Activated CD4-positive, alpha-beta T cell treated with anti-CD3 and anti-CD28 coated beads, Interleukin-2, amount 10 ng/mL, durations not matched to agents 7 days and 5 days (primary cell): ENCODE measurements around the gene SLC6A6. TPM values are rescaled to one million over a fixed set of nuclear protein-coding genes. Genes with fewer than 3 reads are reported as not detected.
"Not testable (repeated sequence)": the region's sequence is repeated elsewhere in the genome, so short reads cannot be mapped to it uniquely, and the experiment has no call there.

ENCODE experiments used
- CTCF ChIA-PET: fragments of 350-600 bp; sonication (Branson Sonifier 250); formaldehyde crosslinking; loops from one replicate; lab custom pipeline; 2021; ENCODE audit warnings: antibody characterized with exemption; lab: Charles Lee
- POLR2A ChIA-PET: fragments of 350-600 bp; sonication (Branson Sonifier 250); formaldehyde crosslinking; loops from one replicate; lab custom pipeline; 2021; ENCODE audit warnings: antibody characterized with exemption; lab: Charles Lee
- DNase-seq: peaks from one replicate; pipeline ENCODE4 v3.0.0-alpha.2; 2020
- H3K27ac Mint-ChIP-seq: one replicate; pipeline ENCODE4 v1.8.0; 2021; ENCODE audit warnings: mild to moderate bottlenecking, moderate library complexity, mixed read lengths
- H3K27me3 Mint-ChIP-seq: one replicate; pipeline ENCODE4 v1.8.0; 2021; ENCODE audit warnings: mixed read lengths
- H3K36me3 Mint-ChIP-seq: one replicate; pipeline ENCODE4 v1.8.0; 2021; ENCODE audit warnings: low read depth, mixed read lengths
- H3K4me1 Mint-ChIP-seq: one replicate; pipeline ENCODE4 v1.8.0; 2021; ENCODE audit warnings: mixed read lengths
- H3K4me3 Mint-ChIP-seq: one replicate; pipeline ENCODE4 v1.8.0; 2021; ENCODE audit warnings: mild to moderate bottlenecking, moderate library complexity, mixed read lengths
- H3K9me3 Mint-ChIP-seq: one replicate; pipeline ENCODE4 v1.8.0; 2021; ENCODE audit warnings: mixed read lengths
- total RNA-seq, 2 experiments: library from RNA; stranded (reverse); gene quantifications; one replicate each; pipeline ENCODE4 v1.2.3, GENCODE V29; 2021

The SLC6A6 gene
- total RNA-seq, 2 experiments from 2014 or later = 42.0 to 43.1 TPM

GRCh38 chr3:14510838-14511622 lies 108.6 kb downstream of the SLC6A6 start:
- Mint-ChIP-seq H3K27me3 (peaks cover under 1% of the 10 kb centered on the region), H3K4me1 (no peaks in the 10 kb centered on the region), H3K4me3 (no peak overlapping the region)

GRCh38 chr3:14511623-14512280 lies 109.3 kb downstream of the SLC6A6 start:
- ChIA-PET POLR2A (no interaction called here), CTCF (interaction anchor here (0.6 kb wide), 1 partner anchor 74 kb away, joined by 3 read pairs; no protein-coding TSS in a partner anchor)
- H3K9me3 Mint-ChIP-seq = no peaks in the 10 kb centered on the region
- no peaks in the 10 kb centered on the region for H3K4me1 Mint-ChIP-seq
- no peaks in the 10 kb centered on the region for H3K36me3 Mint-ChIP-seq
- H3K27me3 Mint-ChIP-seq = peaks cover 1% of the 10 kb centered on the region
- H3K27ac Mint-ChIP-seq = no peak overlapping the region
- no peak for DNase-seq
- no peak overlapping the region for H3K4me3 Mint-ChIP-seq

More at GRCh38 chr3:14510838-14511622, 108.6 kb downstream of the SLC6A6 start:
- H3K9me3 Mint-ChIP-seq = no peaks in the 10 kb centered on the region
- CTCF ChIA-PET = interaction anchor here (0.6 kb wide), 2 partner anchors 73 to 494 kb away, joined by 3 read pairs; no protein-coding TSS in a partner anchor
- DNase-seq = no peak
- H3K27ac Mint-ChIP-seq = no peak overlapping the region
- H3K36me3 Mint-ChIP-seq = no peaks in the 10 kb centered on the region
- POLR2A ChIA-PET = no interaction called here

- POLR2A ChIA-PET = no interaction called here
- peaks cover 1% of the 10 kb centered on the region for H3K27me3 Mint-ChIP-seq
- no peak overlapping the region for H3K27ac Mint-ChIP-seq
- H3K9me3 Mint-ChIP-seq = no peaks in the 10 kb centered on the region
- no peaks in the 10 kb centered on the region for H3K36me3 Mint-ChIP-seq
- no peaks in the 10 kb centered on the region for H3K4me1 Mint-ChIP-seq
- CTCF ChIA-PET = no interaction called here
- no peak for DNase-seq
- no peak overlapping the region for H3K4me3 Mint-ChIP-seq
Observed at GRCh38 chr3:14512281-14512941, 110.0 kb downstream of the SLC6A6 start.

- Mint-ChIP-seq H3K36me3 (no peaks in the 10 kb centered on the region), H3K4me1 (no peaks in the 10 kb centered on the region), H3K9me3 (no peaks in the 10 kb centered on the region), H3K27ac (no peak overlapping the region), H3K27me3 (peaks cover 1% of the 10 kb centered on the region), H3K4me3 (no peak overlapping the region)
- ChIA-PET POLR2A (no interaction called here), CTCF (no interaction called here)
- no peak for DNase-seq
Observed at GRCh38 chr3:14512942-14513327, 110.5 kb downstream of the SLC6A6 start.

- no peak for DNase-seq
- CTCF ChIA-PET = no interaction called here
- Mint-ChIP-seq H3K27me3 (peaks cover 1% of the 10 kb centered on the region), H3K9me3 (no peaks in the 10 kb centered on the region), H3K4me1 (no peaks in the 10 kb centered on the region), H3K4me3 (no peak overlapping the region), H3K36me3 (no peaks in the 10 kb centered on the region), H3K27ac (no peak overlapping the region)
- POLR2A ChIA-PET = no interaction called here
Observed at GRCh38 chr3:14513566-14514322, 111.3 kb downstream of the SLC6A6 start.

GRCh38 chr3:14514323-14514720 lies 111.9 kb downstream of the SLC6A6 start:
- H3K4me3 Mint-ChIP-seq = no peak overlapping the region
- DNase-seq = no peak
- ChIA-PET POLR2A (no interaction called here), CTCF (no interaction called here)
- no peaks in the 10 kb centered on the region for H3K9me3 Mint-ChIP-seq
- H3K4me1 Mint-ChIP-seq = no peaks in the 10 kb centered on the region
- no peak overlapping the region for H3K27ac Mint-ChIP-seq
- no peaks in the 10 kb centered on the region for H3K36me3 Mint-ChIP-seq
- H3K27me3 Mint-ChIP-seq = peaks cover 1% of the 10 kb centered on the region

- CTCF ChIA-PET, H3K36me3 Mint-ChIP-seq, H3K4me3 Mint-ChIP-seq, H3K27me3 Mint-ChIP-seq, DNase-seq, H3K4me1 Mint-ChIP-seq, POLR2A ChIA-PET, H3K9me3 Mint-ChIP-seq, H3K27ac Mint-ChIP-seq: not testable (repeated sequence)
Observed at GRCh38 chr3:14515526-14515925, 113.1 kb downstream of the SLC6A6 start.

- no peak for DNase-seq
- Mint-ChIP-seq H3K36me3 (no peaks in the 10 kb centered on the region), H3K4me3 (no peak overlapping the region), H3K4me1 (no peaks in the 10 kb centered on the region), H3K27ac (no peak overlapping the region), H3K27me3 (peaks cover 1% of the 10 kb centered on the region), H3K9me3 (no peaks in the 10 kb centered on the region)
- ChIA-PET POLR2A (no interaction called here), CTCF (interaction anchor here (0.6 kb wide), 2 partner anchors 401 to 432 kb away, joined by 4 read pairs; no protein-coding TSS in a partner anchor)
Observed at GRCh38 chr3:14516738-14517345, 114.4 kb downstream of the SLC6A6 start.

- no peaks in the 10 kb centered on the region for H3K4me1 Mint-ChIP-seq
- H3K27ac Mint-ChIP-seq = no peak overlapping the region
- H3K27me3 Mint-ChIP-seq = peaks cover 1% of the 10 kb centered on the region
- no peaks in the 10 kb centered on the region for H3K36me3 Mint-ChIP-seq
- no peaks in the 10 kb centered on the region for H3K9me3 Mint-ChIP-seq
- no peak for DNase-seq
- CTCF ChIA-PET = no interaction called here
- H3K4me3 Mint-ChIP-seq = no peak overlapping the region
- POLR2A ChIA-PET = no interaction called here
Observed at GRCh38 chr3:14517601-14518431, 115.4 kb downstream of the SLC6A6 start.

- CTCF ChIA-PET = no interaction called here
- peaks cover 1% of the 10 kb centered on the region for H3K27me3 Mint-ChIP-seq
- H3K36me3 Mint-ChIP-seq = no peaks in the 10 kb centered on the region
- no peak overlapping the region for H3K4me3 Mint-ChIP-seq
- DNase-seq = no peak
- no peaks in the 10 kb centered on the region for H3K4me1 Mint-ChIP-seq
- no peaks in the 10 kb centered on the region for H3K9me3 Mint-ChIP-seq
- POLR2A ChIA-PET = no interaction called here
- no peak overlapping the region for H3K27ac Mint-ChIP-seq
Observed at GRCh38 chr3:14518432-14518802, 116.0 kb downstream of the SLC6A6 start.

- no peak overlapping the region for H3K27ac Mint-ChIP-seq
- no peak for DNase-seq
- H3K4me1 Mint-ChIP-seq = no peaks in the 10 kb centered on the region
- peaks cover 1% of the 10 kb centered on the region for H3K27me3 Mint-ChIP-seq
- H3K36me3 Mint-ChIP-seq = no peaks in the 10 kb centered on the region
- H3K9me3 Mint-ChIP-seq = no peaks in the 10 kb centered on the region
- no peak overlapping the region for H3K4me3 Mint-ChIP-seq
- CTCF ChIA-PET = no interaction called here
- POLR2A ChIA-PET = no interaction called here
Observed at GRCh38 chr3:14518893-14519292, 116.5 kb downstream of the SLC6A6 start.

GRCh38 chr3:14519406-14519805 lies 117.0 kb downstream of the SLC6A6 start:
- Mint-ChIP-seq H3K27me3 (peaks cover 1% of the 10 kb centered on the region), H3K27ac (no peak overlapping the region), H3K36me3 (no peaks in the 10 kb centered on the region), H3K4me3 (no peak overlapping the region), H3K9me3 (no peaks in the 10 kb centered on the region), H3K4me1 (no peaks in the 10 kb centered on the region)
- CTCF ChIA-PET = interaction anchor here (0.8 kb wide), 1 partner anchor 10 kb away, joined by 3 read pairs; no protein-coding TSS in a partner anchor
- POLR2A ChIA-PET = no interaction called here
- no peak for DNase-seq
